HG02610 (cell line): ENCODE measurements around the gene CLDN5.

ENCODE experiments used
- ATAC-seq: cut with Tn5 transposase; IDR thresholded peaks from one replicate; pipeline ENCODE4 v1.9.1; 2021; ENCODE audit warnings: mild to moderate bottlenecking, moderate library complexity; ENCODE audit not compliant: unreplicated experiment

Gene CLDN5

GRCh38 chr22:19524170-19525115 lies at the start of gene CLDN5:
TSS of gene CLDN5 (minus strand) at chr22:19524410. CDS start at chr22:19524255, 155 bp downstream.
- ATAC-seq, result no peak

- no peak for ATAC-seq
Measured at GRCh38 chr22:19571995-19572394, 47.8 kb upstream of the CLDN5 start.

- ATAC-seq, result no peak
Measured at GRCh38 chr22:19571207-19571795, 47.1 kb upstream of the CLDN5 start.

GRCh38 chr22:19569976-19570375 lies 45.8 kb upstream of the CLDN5 start:
- no peak for ATAC-seq

GRCh38 chr22:19569276-19569640 lies 45.0 kb upstream of the CLDN5 start:
- ATAC-seq, result no peak

- ATAC-seq, result no peak
Measured at GRCh38 chr22:19568337-19569275, 44.4 kb upstream of the CLDN5 start.

- no peak for ATAC-seq
Measured at GRCh38 chr22:19567157-19568009, 43.2 kb upstream of the CLDN5 start.

GRCh38 chr22:19566279-19567156 lies 42.3 kb upstream of the CLDN5 start:
- ATAC-seq, result no peak

- ATAC-seq, result no peak
Measured at GRCh38 chr22:19565382-19566278, 41.4 kb upstream of the CLDN5 start.

GRCh38 chr22:19559956-19560355 lies 35.7 kb upstream of the CLDN5 start:
- ATAC-seq, result no peak

- ATAC-seq, result no peak
Measured at GRCh38 chr22:19559324-19559811, 35.2 kb upstream of the CLDN5 start.

GRCh38 chr22:19556963-19557545 lies 32.8 kb upstream of the CLDN5 start:
- ATAC-seq, result no peak

- no peak for ATAC-seq
Measured at GRCh38 chr22:19555651-19556050, 31.4 kb upstream of the CLDN5 start.

- ATAC-seq, result no peak
Measured at GRCh38 chr22:19554834-19555404, 30.7 kb upstream of the CLDN5 start.

GRCh38 chr22:19553201-19553600 lies 29.0 kb upstream of the CLDN5 start:
- ATAC-seq, result no peak

- ATAC-seq, result no peak
Measured at GRCh38 chr22:19550382-19550781, 26.2 kb upstream of the CLDN5 start.

- no peak for ATAC-seq
Measured at GRCh38 chr22:19549428-19549827, 25.2 kb upstream of the CLDN5 start.
